Measurements from ENCODE around the gene KDM5C. TPM values are rescaled to one million over a fixed set of nuclear protein-coding genes. Genes with fewer than 3 reads are reported as not detected.

The KDM5C gene
- total and polyA plus RNA-seq, 9 of the 15 experiments (the other 6 are each of a cell fraction or from before 2014, with no cell fraction given), result 0.62 to 136 (median 52.4) TPM

GRCh38 chrX:53224860-53225797 lies at the start of gene KDM5C (continued):
- no peak for TF ChIP-seq E2F1 (CRISPR knock-in tag; IDR thresholded peaks at IDR 0.05)
- no peak for TF ChIP-seq SREBF1 (IDR thresholded peaks at IDR 0.05; ENCODE audit: borderline replicate concordance, low read depth, low read length)
- TF ChIP-seq BDP1 (IDR thresholded peaks at IDR 0.05; ENCODE audit: insufficient read depth, insufficient read length), result no peak
- TF ChIP-seq ZNF57 (CRISPR knock-in tag; IDR thresholded peaks at IDR 0.05), result no peak
- no peak for TF ChIP-seq NEUROD1 (IDR thresholded peaks at IDR 0.05; ENCODE audit: borderline replicate concordance, low read depth, low read length, partially characterized antibody)
- TF ChIP-seq ASH1L (IDR thresholded peaks at IDR 0.05; ENCODE audit: borderline replicate concordance, low read depth, partially characterized antibody), result no peak
- no peak for TF ChIP-seq ZNF717 (CRISPR knock-in tag; IDR thresholded peaks at IDR 0.05)
- no peak for TF ChIP-seq HNRNPK (IDR thresholded peaks at IDR 0.05; ENCODE audit: low read depth, low read length, poor library complexity, severe bottlenecking)
- 0 out of 2 replicates have a peak, but pooled peaks have one; percentile 26 for TF ChIP-seq EP300 (IDR thresholded peaks at IDR 0.05; ENCODE audit: low read length)
- TF ChIP-seq, protein P1, sequence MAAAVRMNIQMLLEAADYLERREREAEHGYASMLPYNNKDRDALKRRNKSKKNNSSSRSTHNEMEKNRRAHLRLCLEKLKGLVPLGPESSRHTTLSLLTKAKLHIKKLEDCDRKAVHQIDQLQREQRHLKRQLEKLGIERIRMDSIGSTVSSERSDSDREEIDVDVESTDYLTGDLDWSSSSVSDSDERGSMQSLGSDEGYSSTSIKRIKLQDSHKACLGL (CRISPR knock-in tag; IDR thresholded peaks at IDR 0.05; ENCODE audit: borderline replicate concordance, poor library complexity, severe bottlenecking), result peak; percentile 30
- TF ChIP-seq, protein P2, sequence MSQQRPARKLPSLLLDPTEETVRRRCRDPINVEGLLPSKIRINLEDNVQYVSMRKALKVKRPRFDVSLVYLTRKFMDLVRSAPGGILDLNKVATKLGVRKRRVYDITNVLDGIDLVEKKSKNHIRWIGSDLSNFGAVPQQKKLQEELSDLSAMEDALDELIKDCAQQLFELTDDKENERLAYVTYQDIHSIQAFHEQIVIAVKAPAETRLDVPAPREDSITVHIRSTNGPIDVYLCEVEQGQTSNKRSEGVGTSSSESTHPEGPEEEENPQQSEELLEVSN (IDR thresholded peaks at IDR 0.05; ENCODE audit: borderline replicate concordance in 1 of 2, extremely low read depth in 1 of 2, insufficient read depth in 1 of 2, insufficient read length in 1 of 2, low read depth in 1 of 2, low read length in 1 of 2, poor library complexity in 1 of 2, severe bottlenecking in 1 of 2), result no peak
- TF ChIP-seq FOS (IDR thresholded peaks at IDR 0.05; ENCODE audit: extremely low read depth, insufficient read length), result no peak
- no peak for TF ChIP-seq ZNF668 (CRISPR knock-in tag; IDR thresholded peaks at IDR 0.05)
- no peak for TF ChIP-seq NR1H2 (CRISPR knock-in tag; IDR thresholded peaks at IDR 0.05)
- TF ChIP-seq, protein P3, sequence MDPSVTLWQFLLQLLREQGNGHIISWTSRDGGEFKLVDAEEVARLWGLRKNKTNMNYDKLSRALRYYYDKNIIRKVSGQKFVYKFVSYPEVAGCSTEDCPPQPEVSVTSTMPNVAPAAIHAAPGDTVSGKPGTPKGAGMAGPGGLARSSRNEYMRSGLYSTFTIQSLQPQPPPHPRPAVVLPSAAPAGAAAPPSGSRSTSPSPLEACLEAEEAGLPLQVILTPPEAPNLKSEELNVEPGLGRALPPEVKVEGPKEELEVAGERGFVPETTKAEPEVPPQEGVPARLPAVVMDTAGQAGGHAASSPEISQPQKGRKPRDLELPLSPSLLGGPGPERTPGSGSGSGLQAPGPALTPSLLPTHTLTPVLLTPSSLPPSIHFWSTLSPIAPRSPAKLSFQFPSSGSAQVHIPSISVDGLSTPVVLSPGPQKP (CRISPR knock-in tag; IDR thresholded peaks at IDR 0.05), result no peak
- TF ChIP-seq CBX8 (IDR thresholded peaks at IDR 0.05; ENCODE audit: borderline replicate concordance, extremely low read depth, low read depth, low read length, poor library complexity, severe bottlenecking), result no peak
- TF ChIP-seq KDM4B (IDR thresholded peaks at IDR 0.05; ENCODE audit: borderline replicate concordance in 2 of 2, low read depth in 1 of 2), result 0 out of 4 replicates have a peak, but pooled peaks of 1 of the 2 experiments have one; percentile 47
- TF ChIP-seq YY1 (IDR thresholded peaks at IDR 0.05; ENCODE audit: borderline replicate concordance in 1 of 3, control insufficient read depth in 1 of 3, extremely low read depth in 1 of 3, insufficient read depth in 3 of 3, insufficient read length in 1 of 3, insufficient replicate concordance in 2 of 3, low read depth in 1 of 3, low read length in 2 of 3), result peak; percentile 92 to 97 (median 94)
- TF ChIP-seq SAP30 (IDR thresholded peaks at IDR 0.05; ENCODE audit: borderline replicate concordance, insufficient read depth, low read depth, low read length, poor library complexity, severe bottlenecking), result no peak
- no peak; the same call in 1 of the 2 replicates for TF ChIP-seq KLF1 (tag; IDR thresholded peaks at IDR 0.05)
